T-helper 1 cell (primary cell): ENCODE measurements around the gene FBN1.

ENCODE experiments used
- DNase-seq, 5 donors: peaks; one replicate each; pipeline ENCODE4 v3.0.0-alpha.2; 2012 to 2020

The FBN1 gene

DNA sequence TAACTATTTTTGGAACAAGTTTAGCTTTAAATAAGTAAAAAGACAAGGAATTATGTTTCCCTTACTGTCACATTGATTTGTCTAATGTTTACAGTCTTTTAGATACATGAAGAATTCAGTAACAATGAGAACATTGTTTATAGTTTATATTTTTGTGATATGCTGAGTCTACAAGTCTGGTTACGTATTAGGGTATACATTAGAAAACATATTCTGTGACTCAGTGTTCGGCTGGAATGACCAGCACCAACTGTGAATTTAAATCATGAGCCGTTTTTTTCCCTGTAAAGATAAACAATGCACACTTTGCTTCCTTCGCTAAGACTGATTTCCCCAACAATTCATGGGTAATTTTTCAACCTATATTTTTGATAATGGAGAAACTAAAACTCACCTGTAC, 182.8 kb downstream of the FBN1 start:
- no peak for DNase-seq

DNA sequence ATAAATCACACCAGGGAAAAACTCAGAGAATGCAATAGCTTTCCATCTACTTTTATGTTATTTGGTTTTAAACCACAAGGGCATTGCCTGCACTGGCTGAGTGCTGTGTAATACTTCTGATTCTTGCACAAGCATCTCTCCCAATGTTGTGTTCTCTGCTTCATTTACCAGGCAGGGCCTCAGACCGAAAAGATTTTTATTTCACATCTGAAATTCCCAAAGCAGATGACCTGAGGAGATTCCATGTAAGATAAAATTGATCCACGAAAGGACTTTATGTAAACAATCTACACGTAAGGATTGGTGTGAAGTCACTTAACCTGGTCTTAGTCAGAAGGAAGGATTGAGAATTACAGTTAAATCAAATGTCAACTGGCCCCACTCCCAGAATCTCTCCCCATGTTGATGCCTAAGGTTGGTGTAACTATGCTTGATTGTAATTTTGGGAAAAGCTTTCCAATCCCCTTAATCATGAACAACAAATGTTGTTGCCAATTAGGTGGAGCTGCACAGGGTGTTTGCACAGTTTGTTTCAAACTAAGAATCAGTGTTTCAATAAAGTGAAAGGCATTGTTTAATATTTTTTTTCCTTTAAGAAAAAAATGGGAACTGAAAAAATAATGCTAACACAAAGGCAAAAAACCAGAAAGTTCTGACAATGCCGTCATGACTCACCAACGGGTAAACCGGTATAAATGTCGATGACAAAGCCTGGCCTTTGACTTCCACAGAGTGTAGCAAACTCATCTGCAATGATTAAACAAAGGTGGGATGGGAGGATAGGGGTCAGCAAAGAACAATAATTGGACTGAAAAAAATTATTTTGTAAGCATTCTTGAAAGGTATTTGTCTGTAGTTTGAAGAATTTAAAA, 185.7 kb downstream of the FBN1 start:
- DNase-seq, result no peak

- DNase-seq, result no peak
Measured at GRCh38 chr15:48458876-48459275, 186.6 kb downstream of the FBN1 start.

GRCh38 chr15:48456134-48456533, 189.4 kb downstream of the FBN1 start:
- no peak for DNase-seq

DNA sequence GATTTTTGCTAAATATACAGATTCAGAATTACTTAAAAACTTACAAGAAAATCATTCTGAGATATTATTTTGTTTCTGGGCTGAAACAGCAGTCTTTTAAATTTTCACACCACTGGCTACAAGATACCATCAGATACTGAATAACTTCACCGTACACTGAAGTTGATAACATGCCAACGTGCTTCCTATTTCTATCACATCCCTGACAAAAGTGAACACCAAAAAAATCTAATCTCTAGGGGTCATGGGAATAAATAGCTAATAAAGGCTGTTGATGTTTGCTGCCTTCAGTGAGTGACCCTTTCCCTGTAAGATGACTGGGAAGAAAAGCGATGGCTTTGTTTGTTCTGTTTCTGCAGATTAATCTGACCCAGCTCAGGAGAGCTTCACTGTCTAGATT, 193.8 kb downstream of the FBN1 start:
- no peak for DNase-seq

DNA sequence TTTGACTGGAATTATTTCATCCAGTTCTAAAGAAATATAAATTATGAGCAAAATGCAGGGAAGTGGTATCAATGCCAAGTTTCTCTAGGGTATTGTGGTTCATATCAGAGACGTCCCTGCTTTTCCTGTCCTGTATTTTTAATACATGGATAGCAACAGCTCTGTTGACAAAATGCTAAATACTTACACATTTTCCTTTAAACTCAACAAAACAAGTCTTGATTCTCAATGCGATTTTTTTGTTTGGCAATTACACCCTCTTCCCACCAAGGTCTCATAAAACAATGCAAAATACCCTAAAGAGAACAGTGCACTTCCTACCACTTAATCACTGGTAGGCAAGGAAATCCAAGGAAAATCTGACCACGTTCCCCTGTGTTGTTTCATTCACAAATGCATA, 194.3 kb downstream of the FBN1 start:
- DNase-seq, result no peak

GRCh38 chr15:48449734-48450133, 195.8 kb downstream of the FBN1 start:
- no peak for DNase-seq

- no peak for DNase-seq
Measured at GRCh38 chr15:48447657-48448056, 197.9 kb downstream of the FBN1 start.

DNA sequence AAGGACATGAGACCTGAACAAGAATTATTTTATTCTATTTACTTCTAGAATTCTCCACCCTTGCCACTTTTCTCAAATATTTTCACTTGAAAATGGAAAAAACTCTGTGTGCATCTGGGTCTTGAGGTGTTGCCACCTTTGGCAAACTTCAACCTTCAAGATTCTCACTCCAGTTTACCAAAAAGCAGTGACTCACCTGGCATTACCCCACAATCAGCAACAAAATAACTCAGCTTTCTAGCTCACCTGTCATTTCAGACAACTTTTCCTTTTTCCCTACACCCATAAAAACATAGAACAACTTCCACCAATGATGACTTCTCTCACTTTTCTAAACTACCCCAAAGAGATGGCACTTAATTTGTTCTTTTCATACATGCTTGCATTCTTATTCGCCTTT, 198.5 kb downstream of the FBN1 start:
- no peak for DNase-seq

DNA sequence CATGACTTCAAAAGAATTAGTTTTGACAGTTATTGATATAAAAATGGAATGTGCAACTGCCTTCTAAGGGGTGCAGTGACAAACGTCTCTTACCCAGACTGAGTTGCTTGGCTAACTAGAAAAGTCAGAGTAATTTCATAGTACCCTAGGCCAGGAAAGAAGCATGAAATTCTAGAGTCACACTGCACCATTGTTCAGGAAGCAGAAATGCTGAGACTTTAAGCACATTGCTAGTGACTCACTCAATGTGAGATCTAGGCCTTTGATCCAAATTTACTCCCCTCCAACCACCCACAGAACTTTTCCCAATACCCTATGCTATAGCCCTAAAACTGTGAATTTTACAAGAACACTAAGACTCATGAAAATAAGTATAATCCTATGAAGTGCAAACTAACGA, 203.5 kb downstream of the FBN1 start:
- no peak for DNase-seq

GRCh38 chr15:48440084-48440483, 205.4 kb downstream of the FBN1 start:
- no peak for DNase-seq

DNA sequence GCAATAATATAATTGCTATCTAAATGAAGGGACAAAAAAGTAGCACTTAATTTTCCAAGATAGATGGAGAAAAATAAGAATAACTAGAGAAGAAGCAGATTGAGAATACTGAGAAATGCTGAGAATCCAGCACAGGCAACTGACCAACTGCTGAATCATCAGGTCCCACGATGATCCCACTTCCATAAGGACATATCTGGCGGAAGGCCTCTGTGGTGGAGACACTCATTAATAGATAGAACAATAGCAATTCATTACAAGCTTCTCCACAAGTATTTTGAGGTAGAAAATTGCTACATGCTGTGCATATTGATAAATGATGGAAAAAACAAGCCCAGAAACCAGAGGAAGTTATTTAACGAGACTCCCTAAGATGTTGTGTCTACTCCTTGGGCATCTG, 208.3 kb downstream of the FBN1 start:
- no peak for DNase-seq

DNA sequence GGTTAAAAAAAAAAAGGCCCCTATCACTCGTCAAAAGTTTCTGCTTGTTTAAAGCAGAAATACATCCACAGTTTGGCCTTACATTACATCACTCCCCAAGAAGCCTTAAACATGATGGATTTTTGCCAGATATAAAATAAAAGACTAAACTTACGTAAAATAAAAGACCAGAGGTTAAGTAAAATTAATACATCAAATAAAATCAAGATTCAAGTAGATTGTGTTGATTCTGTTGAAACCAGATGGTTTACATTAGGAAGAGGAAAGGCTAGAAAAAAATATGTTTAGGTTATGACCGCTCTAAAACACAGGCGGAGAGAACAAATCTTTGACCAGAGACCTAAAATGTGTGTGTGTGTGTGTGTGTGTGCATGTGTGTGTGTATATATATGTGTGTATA, 210.2 kb downstream of the FBN1 start:
- no peak for DNase-seq

GRCh38 chr15:48433226-48433886, 212.2 kb downstream of the FBN1 start:
- peak in 1 of 5 donors; percentile 4 for DNase-seq

DNA sequence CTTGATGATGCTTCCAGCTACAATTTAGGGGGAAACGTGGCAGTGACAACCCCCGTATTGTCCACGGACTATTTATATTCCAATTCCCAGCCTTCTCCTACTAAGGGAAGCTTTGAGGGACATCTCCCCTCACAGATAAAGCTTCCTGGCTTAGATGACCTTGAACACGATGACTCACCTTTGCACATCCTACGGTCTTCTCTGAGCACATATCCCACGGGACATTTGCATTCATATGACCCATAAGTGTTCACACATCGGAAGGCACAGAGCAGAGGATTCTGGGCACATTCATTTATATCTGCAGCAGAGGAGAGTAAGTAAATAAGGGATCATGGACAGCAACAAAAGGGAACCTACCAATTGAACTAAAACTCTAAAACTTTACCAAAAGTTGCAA, 212.8 kb downstream of the FBN1 start:
- no peak for DNase-seq

GRCh38 chr15:48427960-48428547, 217.5 kb downstream of the FBN1 start:
- DNase-seq, result no peak

GRCh38 chr15:48427479-48427878, 218.0 kb downstream of the FBN1 start:
- DNase-seq, result no peak

- DNase-seq, result no peak
Measured at GRCh38 chr15:48426941-48427340, 218.6 kb downstream of the FBN1 start.

DNA sequence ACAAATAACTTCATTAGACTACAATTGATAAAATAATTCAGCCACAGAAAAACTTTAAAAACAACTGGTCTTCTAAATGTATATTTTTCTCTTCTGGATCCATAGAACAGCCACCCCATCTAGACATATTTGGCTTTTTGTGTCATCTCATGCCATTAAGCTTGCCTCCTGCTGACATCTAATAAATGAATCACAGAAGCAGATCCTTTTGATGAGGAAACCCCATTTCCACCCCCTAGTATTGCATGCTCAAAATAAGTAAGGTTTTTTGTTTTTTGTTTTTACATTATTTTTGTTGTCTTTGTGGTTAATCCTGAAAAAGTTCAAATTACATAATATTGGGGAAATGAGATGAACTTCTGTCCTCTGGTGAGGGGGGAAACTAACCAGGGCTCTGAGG, 219.5 kb downstream of the FBN1 start:
- DNase-seq, result no peak

DNA sequence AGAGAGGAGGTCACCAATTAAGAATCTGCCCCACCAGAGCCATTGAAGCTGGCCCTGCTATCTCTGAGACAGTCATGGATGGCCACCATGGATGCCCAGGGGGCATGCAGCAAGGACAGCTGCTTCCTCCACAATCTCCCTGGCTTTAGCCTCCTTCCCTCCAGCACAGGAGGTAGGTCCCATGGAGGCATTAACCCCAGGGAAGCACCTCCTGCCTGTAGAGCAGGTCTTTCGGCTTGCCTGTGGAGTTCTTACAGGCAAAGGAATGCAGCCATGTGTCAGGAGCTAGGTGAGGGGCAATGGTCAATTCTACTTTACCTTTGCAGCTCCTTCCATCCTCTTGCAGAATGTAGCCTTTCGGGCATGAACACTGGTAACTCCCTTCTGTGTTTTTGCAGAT, 220.5 kb downstream of the FBN1 start:
- no peak for DNase-seq

DNA sequence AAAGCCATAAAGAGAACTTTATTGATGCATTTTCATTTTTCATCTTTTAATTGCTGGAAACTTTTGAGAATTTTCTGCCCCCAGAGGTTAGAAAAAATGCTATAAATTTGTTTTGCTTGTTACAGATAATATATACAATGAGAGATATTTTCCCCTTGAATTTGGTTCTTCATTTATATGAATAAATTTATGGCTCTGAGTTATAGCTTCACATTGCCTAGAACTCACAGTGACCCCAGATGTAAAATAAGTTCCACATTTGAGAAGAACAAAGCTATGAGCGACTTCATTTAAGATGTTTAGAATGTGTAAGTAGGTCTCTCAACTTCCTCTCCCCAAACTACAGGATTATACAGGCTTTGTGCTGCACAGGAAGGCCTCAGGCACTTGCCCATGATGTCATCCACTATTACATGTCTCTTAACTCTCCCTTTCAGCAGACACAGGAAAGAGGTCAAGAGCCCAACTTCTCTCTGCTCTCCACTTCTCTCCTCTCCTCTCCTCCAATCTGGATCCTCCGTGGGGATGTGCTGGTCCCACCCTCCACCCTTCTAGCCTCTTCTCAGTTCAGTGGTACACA, 221.5 kb downstream of the FBN1 start:
- DNase-seq, result peak in 1 of 5 donors; percentile 3

DNA sequence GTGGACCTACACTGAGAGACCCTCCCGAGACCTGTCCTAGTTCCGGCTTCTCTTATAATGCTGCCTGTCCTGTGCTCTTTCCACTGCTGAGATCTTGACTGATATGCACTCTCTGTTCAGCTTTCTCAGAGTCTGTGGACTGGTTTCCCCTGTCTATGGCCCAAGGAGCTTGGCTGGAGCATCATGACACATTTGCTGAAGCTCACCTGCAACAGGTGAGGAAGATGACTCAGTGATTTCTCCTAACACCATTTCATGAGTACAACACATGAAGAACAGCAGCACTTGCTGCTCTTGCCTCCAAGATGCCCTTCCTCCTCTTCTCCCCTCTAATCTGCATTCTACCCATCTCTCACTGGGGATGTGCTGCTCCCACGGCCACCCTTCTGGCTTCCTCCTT, 222.2 kb downstream of the FBN1 start:
- no peak for DNase-seq

DNA sequence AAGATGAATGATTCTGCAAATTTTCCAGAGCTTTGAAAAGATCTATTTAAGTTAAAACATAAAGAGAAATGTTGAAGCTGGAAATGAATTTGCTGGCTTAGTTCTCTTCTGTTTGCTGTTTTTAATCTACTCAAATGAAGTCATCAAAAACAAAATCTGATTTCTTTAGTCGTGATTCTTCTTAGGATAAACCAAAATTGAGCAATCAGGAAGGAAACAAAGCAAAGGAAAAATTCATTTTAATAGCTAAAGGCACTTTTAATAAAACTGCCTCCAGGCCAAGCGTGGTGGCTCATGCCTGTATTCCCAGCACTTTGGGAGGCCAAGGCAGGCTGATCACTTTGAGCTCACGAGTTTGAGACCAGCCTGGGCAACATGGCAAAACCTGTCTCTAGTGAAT, 223.1 kb downstream of the FBN1 start:
- no peak for DNase-seq

DNA sequence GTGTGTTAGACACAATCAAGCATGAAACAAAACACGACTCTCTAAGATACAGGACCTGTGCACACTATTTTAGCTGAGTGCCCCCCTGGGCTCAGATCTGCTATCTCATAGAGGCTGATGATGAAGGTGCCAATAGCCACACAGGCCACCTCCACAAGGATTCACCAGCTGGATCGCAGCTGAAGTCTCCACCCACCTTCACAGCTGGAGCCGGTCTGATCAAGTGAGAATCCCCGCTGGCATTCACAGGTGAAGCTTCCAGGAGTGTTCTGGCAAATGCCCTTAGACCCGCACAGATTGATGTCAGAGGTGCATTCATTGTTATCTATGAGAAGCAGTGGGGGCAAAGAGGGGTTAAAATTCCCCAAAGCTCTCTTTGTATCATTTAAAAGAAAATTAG, 224.1 kb downstream of the FBN1 start:
- DNase-seq, result no peak
